Endothelial cell of hepatic sinusoid (primary cell): ENCODE measurements around the gene SON.
"Not testable (repeated sequence)": the region's sequence is repeated elsewhere in the genome, so short reads cannot be mapped to it uniquely, and the experiment has no call there.

Source experiments
- in situ Hi-C: cut with HindIII; loops from 2 replicates; pipeline ENCODE4 v1.10.0; 2017; ENCODE audit warnings: low sequenced_read_pairs

SON gene

DNA sequence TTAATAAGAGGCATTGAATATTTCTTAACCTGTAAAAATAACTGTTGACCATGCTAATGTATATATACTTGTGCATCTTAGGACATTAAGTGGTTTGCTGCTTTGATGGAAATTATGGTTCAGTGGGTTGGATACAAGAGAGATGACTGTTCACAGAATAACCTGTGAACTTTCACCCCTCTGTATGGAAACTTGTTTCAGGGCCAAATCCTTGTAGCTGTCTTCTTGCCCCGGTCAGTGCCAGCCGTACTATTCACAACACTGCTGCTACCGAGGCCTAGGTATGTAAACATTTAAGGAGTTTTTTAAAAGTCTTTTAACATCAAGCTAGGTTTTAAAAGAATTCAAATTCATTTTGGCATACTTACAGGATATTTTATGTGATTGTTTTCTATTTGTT, 29.5 kb downstream of the SON start:
- in situ Hi-C loops: loop anchor here (5.0 kb wide), 1 partner anchor 90 kb away; no protein-coding TSS in a partner anchor

- in situ Hi-C loops: not testable (repeated sequence)
These were observed 33.9 kb downstream of the SON start for GRCh38 chr21:33576741-33577141.

DNA sequence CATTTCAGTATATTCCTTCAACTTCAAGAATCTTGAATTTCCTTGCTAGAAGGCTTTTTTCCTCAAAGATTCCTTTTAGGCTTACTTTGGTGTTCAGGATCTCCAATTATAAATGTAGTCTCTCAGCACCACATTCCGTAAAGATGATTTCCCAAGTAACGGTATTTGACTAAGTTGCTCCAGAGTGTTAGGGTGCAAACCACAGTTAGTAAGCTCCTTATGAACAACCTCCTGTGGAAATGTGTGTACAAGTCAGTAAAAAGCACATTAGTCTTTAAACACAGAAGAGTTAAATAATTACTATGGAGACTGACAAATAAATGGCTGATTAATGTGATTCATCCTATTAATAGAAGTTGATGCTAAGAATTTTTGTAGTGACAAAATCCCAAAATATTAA, 35.4 kb downstream of the SON start:
- in situ Hi-C loops: no loop called here

- in situ Hi-C loops: no loop called here
These were observed 36.2 kb downstream of the SON start for GRCh38 chr21:33578959-33579542.

GRCh38 chr21:33584455-33584854, 41.6 kb downstream of the SON start:
- in situ Hi-C loops: loop anchor here (5.0 kb wide), 1 partner anchor 47 kb away; no protein-coding TSS in a partner anchor

- in situ Hi-C loops: no loop called here
These were observed 44.1 kb downstream of the SON start for GRCh38 chr21:33586927-33587326.

DNA sequence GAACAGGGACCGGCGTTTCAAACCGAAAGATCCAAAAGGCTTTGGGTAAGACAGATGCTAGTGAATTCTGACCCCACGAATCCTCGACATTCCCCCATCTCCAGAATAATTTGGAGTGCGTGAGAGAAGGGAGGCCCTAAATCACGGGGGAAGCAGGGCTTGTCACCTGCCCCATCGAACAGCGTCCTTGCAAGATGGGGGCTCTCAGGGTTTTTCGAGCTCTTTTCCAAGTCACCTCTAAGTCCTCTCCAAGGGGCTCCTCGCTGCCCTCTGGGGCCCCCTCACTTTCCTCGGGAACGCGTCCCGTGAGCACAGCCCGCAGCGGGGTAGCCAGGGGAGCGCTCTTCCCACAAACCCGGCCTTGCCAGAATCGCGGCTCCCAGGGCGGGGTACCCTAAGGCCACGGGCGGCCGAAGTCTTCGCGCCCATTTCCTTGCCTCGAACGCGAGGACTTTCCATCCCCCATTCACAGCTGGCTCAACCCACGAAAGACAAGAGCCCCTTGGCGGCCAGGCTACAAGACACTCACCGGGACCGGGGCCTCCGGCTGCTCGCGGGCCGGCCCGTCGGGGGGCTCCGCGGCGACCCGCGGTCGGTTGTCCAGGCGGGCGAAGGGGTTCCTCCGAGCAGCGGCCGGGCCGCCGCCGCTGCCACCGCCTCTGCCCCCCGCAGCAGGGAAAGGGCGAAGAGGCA, 45.1 kb downstream of the SON start:
- in situ Hi-C loops: no loop called here

DNA sequence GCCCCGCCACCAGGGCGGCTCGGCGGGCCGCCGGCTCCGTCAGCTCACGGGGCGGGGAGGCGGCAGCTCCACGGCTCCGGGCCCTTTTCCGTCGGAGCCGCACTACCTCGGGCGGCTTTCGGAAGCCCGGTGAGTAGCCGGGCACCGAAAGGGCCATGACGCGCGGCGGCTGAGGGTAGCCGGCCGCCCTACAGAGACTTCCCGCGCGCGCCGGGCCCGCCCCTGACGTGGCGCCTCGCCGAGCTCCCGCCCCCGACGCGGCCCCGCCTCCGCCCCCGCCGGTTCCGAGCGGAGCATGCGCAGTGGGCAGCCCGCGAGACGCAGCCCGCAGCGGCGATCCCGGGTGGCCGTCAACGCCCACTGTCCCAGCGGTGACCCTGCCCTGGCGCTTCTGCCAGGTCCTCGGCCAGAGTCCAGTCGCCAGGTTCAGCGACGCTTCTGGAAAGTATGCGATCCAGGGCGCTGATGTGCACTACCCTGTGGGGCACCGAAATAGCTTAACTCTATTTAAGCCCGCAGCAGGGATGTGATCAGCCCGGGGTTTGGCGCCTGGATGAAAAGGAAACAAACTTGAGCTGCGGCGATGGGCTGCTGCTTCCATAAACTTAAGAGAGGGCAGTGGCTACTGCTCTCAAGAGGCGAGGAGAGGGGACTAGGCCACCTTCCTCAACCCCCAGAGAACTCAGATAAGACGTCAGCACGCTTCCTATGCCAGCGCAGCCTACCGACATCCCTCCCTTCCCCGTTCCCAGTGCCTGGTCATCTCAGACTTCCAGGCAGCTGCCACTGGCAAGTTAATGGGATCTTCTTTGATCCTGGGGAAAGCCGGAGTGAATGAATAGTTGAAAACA, 45.9 kb downstream of the SON start, which contains the start of gene DONSON:
Gene DONSON (minus strand): TSS at position 200 of the 851 bp plus-strand sequence. CDS start 43 bp downstream, at position 157.
- in situ Hi-C loops: no loop called here

GRCh38 chr21:33598051-33598450, 55.2 kb downstream of the SON start:
- in situ Hi-C loops: no loop called here

- in situ Hi-C loops: no loop called here
These were observed 65.7 kb downstream of the SON start for GRCh38 chr21:33608559-33608958.

DNA sequence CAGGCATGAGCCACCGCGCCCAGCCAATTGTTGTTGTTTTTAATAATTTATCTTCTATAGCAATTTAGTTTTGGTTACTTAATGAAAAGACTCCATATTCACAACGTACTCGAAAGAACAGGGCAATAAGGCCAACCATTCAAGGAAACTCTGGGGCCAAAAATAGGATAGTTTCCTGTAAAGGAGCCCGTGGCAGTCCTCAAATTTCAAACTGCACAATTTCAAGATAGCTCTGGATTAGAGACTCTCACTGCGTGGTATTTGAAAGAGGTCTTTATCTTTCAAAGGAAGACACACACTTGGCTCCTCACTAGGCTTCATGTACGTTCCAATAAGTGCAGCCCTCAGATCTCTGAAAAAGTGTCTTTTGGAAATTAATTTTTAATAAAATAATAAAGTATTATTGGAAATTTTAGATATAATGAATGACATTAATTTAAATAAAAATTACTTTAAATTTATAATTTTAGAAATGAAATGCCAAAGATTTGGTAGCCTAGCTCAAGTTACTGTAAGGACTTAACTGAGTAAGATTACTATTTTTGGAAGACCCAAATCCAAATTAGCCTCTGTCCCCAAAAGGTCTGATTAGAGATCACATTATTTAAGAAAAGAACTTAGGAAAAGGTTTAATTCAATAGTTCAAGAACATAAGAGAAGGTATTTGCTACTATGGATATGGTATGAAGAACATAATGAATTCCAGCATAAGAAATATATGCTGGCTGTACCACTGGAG, 68.3 kb downstream of the SON start:
- in situ Hi-C loops: no loop called here

DNA sequence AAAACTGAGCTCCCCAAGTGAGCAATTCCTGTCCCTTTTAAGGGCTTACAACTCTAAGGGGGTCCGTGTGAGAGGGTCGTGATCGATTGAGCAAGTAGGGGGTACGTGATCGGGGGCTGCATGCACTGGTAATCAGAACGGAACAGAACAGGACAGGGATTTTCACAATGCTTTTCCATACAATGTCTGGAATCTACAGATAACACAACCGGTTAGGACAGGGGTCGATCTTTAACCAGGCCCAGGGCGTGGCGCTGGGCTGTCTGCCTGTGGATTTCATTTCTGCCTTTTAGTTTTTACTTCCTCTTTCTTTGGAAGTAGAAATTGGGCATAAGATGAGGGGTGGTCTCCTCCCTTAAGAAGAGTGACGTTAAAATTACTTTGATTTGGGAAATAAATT, 74.7 kb downstream of the SON start:
- in situ Hi-C loops: not testable (repeated sequence)

GRCh38 chr21:33618407-33618806, 75.6 kb downstream of the SON start:
- in situ Hi-C loops: no loop called here

DNA sequence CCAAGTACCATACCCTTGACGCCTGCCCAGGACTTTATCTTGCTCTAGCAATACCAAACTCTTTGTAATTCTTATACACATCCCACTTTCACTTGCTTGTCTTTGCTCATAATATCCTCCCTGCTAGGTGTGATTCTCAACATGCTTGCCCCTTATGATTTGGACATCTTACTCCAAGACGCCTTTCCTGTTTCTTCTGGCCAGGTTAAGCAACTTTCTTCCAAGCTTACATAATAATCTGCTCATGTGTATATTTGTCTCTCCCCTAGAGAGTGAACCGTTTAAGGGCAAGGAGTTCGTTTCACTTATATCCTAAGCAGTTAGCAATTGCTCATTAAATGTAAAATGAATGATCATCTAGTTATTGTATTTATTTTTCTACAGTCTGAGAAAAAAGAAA, 76.9 kb downstream of the SON start:
- in situ Hi-C loops: no loop called here

DNA sequence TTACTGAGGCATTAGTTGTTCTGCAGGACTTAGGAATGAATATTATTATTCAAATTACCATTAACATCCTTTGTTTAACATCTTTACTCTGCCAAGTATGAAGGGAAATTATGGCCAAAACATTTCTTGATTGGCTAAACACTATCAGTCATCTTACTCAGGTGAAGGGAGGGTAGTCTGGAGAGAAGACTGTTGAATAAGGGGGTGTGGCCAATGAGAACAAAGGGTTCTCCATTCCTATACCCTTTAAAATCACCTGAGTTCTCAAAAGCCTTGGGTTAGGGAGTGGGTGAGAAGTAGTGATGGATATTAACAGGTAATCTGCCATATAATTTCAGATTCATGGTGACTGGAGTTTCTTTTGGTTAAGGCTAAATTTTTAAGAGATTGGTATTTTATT, 79.4 kb downstream of the SON start:
- in situ Hi-C loops: no loop called here

GRCh38 chr21:33626151-33626550, 83.3 kb downstream of the SON start:
- in situ Hi-C loops: not testable (repeated sequence)
